HUES64 (cell line): ENCODE measurements around the gene FAAP24.
"Not testable (repeated sequence)": the region's sequence is repeated elsewhere in the genome, so short reads cannot be mapped to it uniquely, and the experiment has no call there.

Experiments used
- H3K27ac ChIP-seq: 2 replicates; pipeline ENCODE4 v1.7.0; 2013; ENCODE audit warnings: low read depth, low read length, inconsistent platforms
- H3K27me3 ChIP-seq: 2 replicates; pipeline ENCODE4 v1.6.1; 2013; ENCODE audit warnings: mild to moderate bottlenecking, low read length; ENCODE audit not compliant: insufficient read depth
- H3K36me3 ChIP-seq: 2 replicates; pipeline ENCODE4 v1.6.1; 2013; ENCODE audit warnings: mild to moderate bottlenecking, low read length; ENCODE audit not compliant: insufficient read depth
- H3K4me1 ChIP-seq: 2 replicates; pipeline ENCODE4 v1.6.1; 2013; ENCODE audit warnings: mild to moderate bottlenecking, low read length, moderate library complexity; ENCODE audit not compliant: insufficient read depth
- H3K4me3 ChIP-seq: 2 replicates; pipeline ENCODE4 v1.5.1; 2013; ENCODE audit warnings: mild to moderate bottlenecking, low read length, moderate library complexity
- H3K9ac ChIP-seq: 2 replicates; pipeline ENCODE4 v1.6.1; 2013; ENCODE audit warnings: mild to moderate bottlenecking, low read depth, low read length
- H3K9me3 ChIP-seq: 2 replicates; pipeline ENCODE4 v1.6.1; 2013; ENCODE audit warnings: low read depth, low read length; ENCODE audit not compliant: insufficient read depth
- WGBS: fragments of 150-250, 120-280 bp; methylation state at CpG from one replicate; pipeline ENCODE4 v1.1.7; 2013; ENCODE audit warnings: missing lambda C conversion rate; 5-methylcytosine and 5-hydroxymethylcytosine counted together

FAAP24 gene

DNA sequence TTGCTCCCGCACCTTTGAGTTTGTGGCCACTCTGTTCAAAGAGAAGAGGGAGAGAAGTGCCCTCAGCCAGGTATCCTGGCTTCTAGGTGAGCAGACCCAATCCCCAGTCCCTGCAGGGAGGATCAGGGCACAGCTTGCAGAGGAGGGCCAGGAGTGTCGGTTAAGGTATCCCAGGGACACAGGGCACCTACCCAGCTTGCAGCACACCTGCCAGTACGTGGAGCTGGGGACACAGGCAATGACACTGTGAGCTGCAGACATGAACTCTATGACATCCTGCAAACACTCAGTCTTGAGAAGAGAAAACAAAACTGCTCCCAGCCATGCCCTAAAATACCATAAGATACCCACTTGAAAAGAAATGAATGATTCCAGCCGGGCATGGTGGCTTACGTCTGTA is 54.6 kb downstream of the FAAP24 start:
- Histone ChIP-seq H3K9me3 (peaks cover 15% of the 10 kb centered on the region), H3K36me3 (peaks cover 13% of the 10 kb centered on the region)
- not testable (repeated sequence) for H3K4me1 ChIP-seq, H3K27me3 ChIP-seq, H3K9ac ChIP-seq, H3K27ac ChIP-seq, H3K4me3 ChIP-seq
- 94% methylated on average over 5 of the region's 5 CpGs for WGBS
